Ovary (tissue), 3 donors: ENCODE data around the gene LDB2.

ENCODE experiments used
- CTCF ChIP-seq, 3 donors: fragments of 450-650 bp in 2 of 3; fragments of 200-600 bp in 1 of 3; IDR thresholded peaks; one replicate each; pipeline versions ENCODE4 v1.5.1 to v1.8.0; 2016 to 2022; ENCODE audit warnings: antibody characterized with exemption in 3 of 3, mild to moderate bottlenecking in 1 of 3
- EP300 ChIP-seq: sonication (generic); formaldehyde crosslinking; IDR thresholded peaks from one replicate; pipeline ENCODE4 v1.6.1; 2017; ENCODE audit warnings: antibody characterized with exemption
- POLR2A ChIP-seq: fragments of 450-650 bp; IDR thresholded peaks from one replicate; pipeline ENCODE4 v1.6.1; 2017; ENCODE audit warnings: antibody characterized with exemption, mild to moderate bottlenecking, moderate library complexity
- donor health status: DM: no; HTN: no; CAD: no.

- TF ChIP-seq CTCF (IDR thresholded peaks at IDR 0.05) (no peak), EP300 (no peak), POLR2A (no peak)
Observed at GRCh38 chr4:16715482-16715881, 183.0 kb downstream of the LDB2 start.
